WERI-Rb-1 (cell line): ENCODE data around the gene OSBPL10.

Experiments used
- DNase-seq: peaks from one replicate; pipeline ENCODE4 v3.0.0-alpha.2; 2020
- H3K27ac ChIP-seq: fragments of 250-450 bp; sonication (Bioruptor Pico); 2 replicates; pipeline ENCODE4 v1.5.1; 2020; ENCODE audit warnings: mild to moderate bottlenecking, moderate library complexity
- H3K27me3 ChIP-seq: fragments of 250-450 bp; sonication (Bioruptor Pico); 2 replicates; pipeline ENCODE4 v1.5.1; 2021; ENCODE audit warnings: mild to moderate bottlenecking, low read depth, moderate library complexity; ENCODE audit not compliant: insufficient read depth, severe bottlenecking
- H3K36me3 ChIP-seq: fragments of 250-450 bp; sonication (Bioruptor Pico); 2 replicates; pipeline ENCODE4 v1.5.1; 2020; ENCODE audit warnings: mild to moderate bottlenecking, moderate library complexity
- H3K4me3 ChIP-seq: 2 replicates; pipeline ENCODE4 v1.5.1; 2011; ENCODE audit warnings: low read depth, mild to moderate bottlenecking, control low read depth, low read length
- H3K9me3 ChIP-seq: fragments of 250-450 bp; sonication (Bioruptor Pico); 2 replicates; pipeline ENCODE4 v1.5.1; 2021; ENCODE audit warnings: mild to moderate bottlenecking, moderate library complexity; ENCODE audit not compliant: severe bottlenecking
- CTCF ChIP-seq: IDR thresholded peaks from 2 replicates; pipeline ENCODE4 v1.5.1; 2011; ENCODE audit warnings: low read depth, mild to moderate bottlenecking, control low read depth, inconsistent platforms, low read length

OSBPL10 gene

GRCh38 chr3:31808143-31808720 lies 172.8 kb downstream of the OSBPL10 start:
- Histone ChIP-seq H3K4me3 (no peak overlapping the region), H3K27me3 (no peaks in the 10 kb centered on the region), H3K9me3 (no peaks in the 10 kb centered on the region), H3K27ac (no peak overlapping the region), H3K36me3 (no peaks in the 10 kb centered on the region)
- TF ChIP-seq CTCF, result no peak
- DNase-seq, result no peak

- no peak for DNase-seq
- Histone ChIP-seq H3K27me3 (no peaks in the 10 kb centered on the region), H3K9me3 (no peaks in the 10 kb centered on the region), H3K4me3 (no peak overlapping the region), H3K27ac (no peak overlapping the region), H3K36me3 (no peaks in the 10 kb centered on the region)
- no peak for TF ChIP-seq CTCF
Observed at GRCh38 chr3:31804251-31805051, 176.6 kb downstream of the OSBPL10 start.

GRCh38 chr3:31802981-31803740 lies 177.9 kb downstream of the OSBPL10 start:
- Histone ChIP-seq H3K27me3 (no peaks in the 10 kb centered on the region), H3K9me3 (no peaks in the 10 kb centered on the region), H3K4me3 (no peak overlapping the region), H3K27ac (no peak overlapping the region), H3K36me3 (no peaks in the 10 kb centered on the region)
- DNase-seq, result no peak
- no peak for TF ChIP-seq CTCF

GRCh38 chr3:31800436-31800835 lies 180.6 kb downstream of the OSBPL10 start:
- Histone ChIP-seq H3K9me3 (no peaks in the 10 kb centered on the region), H3K27ac (no peak overlapping the region), H3K4me3 (no peak overlapping the region), H3K27me3 (no peaks in the 10 kb centered on the region), H3K36me3 (no peaks in the 10 kb centered on the region)
- DNase-seq, result no peak
- no peak for TF ChIP-seq CTCF

GRCh38 chr3:31798840-31799239 lies 182.2 kb downstream of the OSBPL10 start:
- no peak for TF ChIP-seq CTCF
- Histone ChIP-seq H3K9me3 (no peaks in the 10 kb centered on the region), H3K27ac (no peak overlapping the region), H3K4me3 (no peak overlapping the region), H3K36me3 (no peaks in the 10 kb centered on the region), H3K27me3 (no peaks in the 10 kb centered on the region)
- no peak for DNase-seq
